GM21528 (cell line): Measurements from ENCODE around the gene GIMAP1.
A peak's percentile ranks its signal among the peaks of the same experiment; 100 is the strongest.
"Not testable (repeated sequence)": the region's sequence is repeated elsewhere in the genome, so short reads cannot be mapped to it uniquely, and the experiment has no call there.

Source experiments
- ATAC-seq: cut with Tn5 transposase; IDR thresholded peaks from one replicate; pipeline ENCODE4 v1.9.1; 2021; ENCODE audit warnings: mild to moderate bottlenecking, moderate library complexity; ENCODE audit not compliant: unreplicated experiment, low FRiP score

GIMAP1 gene

GRCh38 chr7:150716368-150716767 lies at the start of gene GIMAP1:
TSS of gene GIMAP1 (plus strand) at chr7:150716613. CDS start at chr7:150719048, 2,435 bp downstream.
- peak; percentile 64 for ATAC-seq

- ATAC-seq: peak; percentile 84
Measured at GRCh38 chr7:150668472-150668911, 47.9 kb upstream of the GIMAP1 start.

GRCh38 chr7:150668977-150669376 lies 47.4 kb upstream of the GIMAP1 start:
- ATAC-seq: no peak

- not testable (repeated sequence) for ATAC-seq
Measured at GRCh38 chr7:150671798-150672585, 44.4 kb upstream of the GIMAP1 start.

GRCh38 chr7:150675714-150676113 lies 40.7 kb upstream of the GIMAP1 start:
- no peak for ATAC-seq

GRCh38 chr7:150676276-150676675 lies 40.1 kb upstream of the GIMAP1 start:
- not testable (repeated sequence) for ATAC-seq

GRCh38 chr7:150676854-150677253 lies 39.6 kb upstream of the GIMAP1 start:
- ATAC-seq: not testable (repeated sequence)

GRCh38 chr7:150678601-150679000 lies 37.8 kb upstream of the GIMAP1 start:
- ATAC-seq: not testable (repeated sequence)

GRCh38 chr7:150680364-150680763 lies 36.0 kb upstream of the GIMAP1 start:
- not testable (repeated sequence) for ATAC-seq

- ATAC-seq: peak; percentile 94
Measured at GRCh38 chr7:150685219-150686029, 31.0 kb upstream of the GIMAP1 start, which contains the start of gene GIMAP2. TSS of gene GIMAP2 (plus strand) at chr7:150685706. CDS start at chr7:150687060, 1,354 bp downstream.

- ATAC-seq: peak; percentile 52
Measured at GRCh38 chr7:150686030-150686631, 30.3 kb upstream of the GIMAP1 start.

GRCh38 chr7:150688630-150689029 lies 27.8 kb upstream of the GIMAP1 start:
- no peak for ATAC-seq

GRCh38 chr7:150695654-150696053 lies 20.8 kb upstream of the GIMAP1 start:
- ATAC-seq: no peak

- ATAC-seq: no peak
Measured at GRCh38 chr7:150703209-150703608, 13.2 kb upstream of the GIMAP1 start.

GRCh38 chr7:150715293-150715692 lies 1.1 kb upstream of the GIMAP1 start:
- no peak for ATAC-seq

GRCh38 chr7:150715738-150716137 lies 675 bp upstream of the GIMAP1 start:
- peak; percentile 11 for ATAC-seq

GRCh38 chr7:150716939-150717338 lies 526 bp downstream of the GIMAP1 start:
- no peak for ATAC-seq

GRCh38 chr7:150717814-150718420 lies 1.5 kb downstream of the GIMAP1 start:
- no peak for ATAC-seq

- ATAC-seq: no peak
Measured at GRCh38 chr7:150719436-150719835, 3.0 kb downstream of the GIMAP1 start.
